ENCODE data around the gene KBTBD2. TPM values are rescaled to one million over a fixed set of nuclear protein-coding genes. Genes with fewer than 3 reads are reported as not detected.

KBTBD2 gene
- total and polyA plus RNA-seq, 2 of the 4 experiments (the other 2 are of a cell fraction): 13.2 to 32.3 TPM

DNA sequence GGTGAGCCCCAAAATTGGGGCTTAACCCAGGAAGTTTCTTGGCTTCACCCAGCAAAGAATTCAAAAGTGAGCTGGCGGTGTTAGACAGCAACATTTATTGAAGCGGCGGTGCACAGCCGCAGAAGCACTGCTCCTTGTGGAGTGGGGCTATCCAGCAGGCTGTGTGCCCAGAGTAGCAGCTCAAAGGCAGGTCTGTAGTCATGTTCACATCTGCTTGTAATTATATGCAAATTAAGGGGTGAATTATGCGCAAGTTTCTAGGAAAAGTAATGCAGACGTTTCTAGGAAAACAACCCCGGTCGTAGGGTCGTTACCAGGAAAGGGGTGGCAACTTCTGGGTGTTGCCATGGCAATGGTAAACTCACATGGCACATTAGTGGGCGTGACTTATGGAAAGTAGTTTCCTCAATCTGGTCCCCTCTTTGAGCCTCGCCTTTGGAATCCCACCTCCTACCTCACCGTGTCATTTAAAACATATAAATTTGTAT lies 13.7 kb upstream of the KBTBD2 start:
- H2BK5ac ChIP-seq (ENCODE audit: low read depth, low read length, poor library complexity, severe bottlenecking): no peak overlapping the region
- dilution Hi-C loops (cut with HindIII; ENCODE audit: low sequenced_read_pairs, unreplicated experiment) (no loop called here), in situ Hi-C loops (cut with MboI; ENCODE audit: low sequenced_read_pairs) (no loop called here), intact Hi-C loops (cut with micrococcal nuclease) (no loop called here)
- no peaks in the 10 kb centered on the region for H3K36me3 ChIP-seq (ENCODE audit: control insufficient read depth, insufficient read depth, low read length)
- DNase-seq: peak; percentile 66
- no peaks in the 10 kb centered on the region for H3K9me1 ChIP-seq (ENCODE audit: insufficient read depth, low read length)
- no peaks in the 10 kb centered on the region for H3K4me1 ChIP-seq (ENCODE audit: control insufficient read depth, insufficient read depth, low read length)
- CTCF ChIA-PET: no interaction called here
- no peak overlapping the region for H3K18ac ChIP-seq (ENCODE audit: low read depth, low read length)
- H4K91ac ChIP-seq (ENCODE audit: insufficient read depth, low read depth, low read length): no peak overlapping the region
- POLR2A ChIA-PET (ENCODE audit: unreplicated experiment): no interaction called here
- no peak overlapping the region for H2BK120ac ChIP-seq (ENCODE audit: low read depth, low read length)
- H3K27me3 ChIP-seq (ENCODE audit: control insufficient read depth, insufficient read depth, low read length): no peaks in the 10 kb centered on the region
- no peak overlapping the region for H3K56ac ChIP-seq (ENCODE audit: extremely low read depth, insufficient read depth, low read length)
- no peaks in the 10 kb centered on the region for H3K79me1 ChIP-seq (ENCODE audit: low read depth in 1 of 2, low read length in 2 of 2)
- no peak overlapping the region for H2BK20ac ChIP-seq (ENCODE audit: low read depth, low read length)
- no peaks in the 10 kb centered on the region for H3K9me3 ChIP-seq (ENCODE audit: control insufficient read depth, insufficient read depth, low read length)
- BruUV-seq (replicated peaks): no TSS peak
- H2AFZ ChIP-seq (replicated peaks; ENCODE audit: low read length, poor library complexity): no peak overlapping the region
- H3K14ac ChIP-seq (replicated peaks; ENCODE audit: low read depth, low read length): no peak overlapping the region
- no peak overlapping the region for H3K23ac ChIP-seq (ENCODE audit: low read depth, low read length)
- H3K4me3 ChIP-seq (ENCODE audit: insufficient read depth, low read depth, low read length): peak overlapping the region; percentile 13; the same call in 1 of the 2 replicates
- TF ChIP-seq POLR2A (IDR thresholded peaks at IDR 0.05; ENCODE audit: low read depth, low read length) (no peak), MXI1 (IDR thresholded peaks at IDR 0.05; ENCODE audit: borderline replicate concordance, low read depth, low read length) (peak; percentile 60; the same call in 1 of the 2 replicates)
- TF ChIP-seq, protein P1, sequence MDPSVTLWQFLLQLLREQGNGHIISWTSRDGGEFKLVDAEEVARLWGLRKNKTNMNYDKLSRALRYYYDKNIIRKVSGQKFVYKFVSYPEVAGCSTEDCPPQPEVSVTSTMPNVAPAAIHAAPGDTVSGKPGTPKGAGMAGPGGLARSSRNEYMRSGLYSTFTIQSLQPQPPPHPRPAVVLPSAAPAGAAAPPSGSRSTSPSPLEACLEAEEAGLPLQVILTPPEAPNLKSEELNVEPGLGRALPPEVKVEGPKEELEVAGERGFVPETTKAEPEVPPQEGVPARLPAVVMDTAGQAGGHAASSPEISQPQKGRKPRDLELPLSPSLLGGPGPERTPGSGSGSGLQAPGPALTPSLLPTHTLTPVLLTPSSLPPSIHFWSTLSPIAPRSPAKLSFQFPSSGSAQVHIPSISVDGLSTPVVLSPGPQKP (IDR thresholded peaks at IDR 0.05; ENCODE audit: borderline replicate concordance, low read depth, low read length): no peak
- H3K4me2 ChIP-seq (ENCODE audit: low read depth, low read length): peak overlapping the region; percentile 34
- no peaks in the 10 kb centered on the region for H4K20me1 ChIP-seq (ENCODE audit: insufficient read depth, low read length)
- H3K27ac ChIP-seq (ENCODE audit: insufficient read depth, low read length): no peak overlapping the region
- no peak overlapping the region for H3K9ac ChIP-seq (ENCODE audit: low read depth, low read length)
- no peak overlapping the region for H4K8ac ChIP-seq (ENCODE audit: low read depth in 2 of 2, low read length in 2 of 2)
- peak; percentile 95 for ATAC-seq (ENCODE audit: low read depth)
- H4K5ac ChIP-seq (ENCODE audit: low read depth, low read length): no peak overlapping the region
- WGBS, 2 experiments (ENCODE audit: extremely low coverage in 2 of 2, insufficient read length in 1 of 2): 31% methylated on average over 3 of the region's 12 CpGs; no CpG with 5 or more reads in 1 of the 2 experiments
- no peak overlapping the region for H2BK15ac ChIP-seq (ENCODE audit: low read depth, low read length)
- no peak overlapping the region for H2AK9ac ChIP-seq (replicated peaks; ENCODE audit: low read depth, low read length, poor library complexity)
- H3K4ac ChIP-seq (ENCODE audit: low read depth, low read length): no peak overlapping the region
- H2AK5ac ChIP-seq (ENCODE audit: low read depth, low read length): no peak overlapping the region
